Dermis blood vessel endothelial cell (primary cell): ENCODE measurements around the gene CFAP74. TPM values are rescaled to one million over a fixed set of nuclear protein-coding genes. Genes with fewer than 3 reads are reported as not detected.
"Not testable (repeated sequence)": the region's sequence is repeated elsewhere in the genome, so short reads cannot be mapped to it uniquely, and the experiment has no call there.

Experiments used
- DNase-seq: peaks from one replicate; pipeline ENCODE4 v3.0.0; 2010
- total RNA-seq: library from RNA; depleted of rRNA; stranded (reverse); fragments of >200 nt; gene quantifications from 2 replicates; pipeline ENCODE4 v1.2.3, GENCODE V29; 2014

Gene CFAP74
- total RNA-seq, 1 donor from 2014 or later, result not detected

- no peak for DNase-seq
Observed at GRCh38 chr1:1984560-1985070, 19.0 kb downstream of the CFAP74 start.

DNA sequence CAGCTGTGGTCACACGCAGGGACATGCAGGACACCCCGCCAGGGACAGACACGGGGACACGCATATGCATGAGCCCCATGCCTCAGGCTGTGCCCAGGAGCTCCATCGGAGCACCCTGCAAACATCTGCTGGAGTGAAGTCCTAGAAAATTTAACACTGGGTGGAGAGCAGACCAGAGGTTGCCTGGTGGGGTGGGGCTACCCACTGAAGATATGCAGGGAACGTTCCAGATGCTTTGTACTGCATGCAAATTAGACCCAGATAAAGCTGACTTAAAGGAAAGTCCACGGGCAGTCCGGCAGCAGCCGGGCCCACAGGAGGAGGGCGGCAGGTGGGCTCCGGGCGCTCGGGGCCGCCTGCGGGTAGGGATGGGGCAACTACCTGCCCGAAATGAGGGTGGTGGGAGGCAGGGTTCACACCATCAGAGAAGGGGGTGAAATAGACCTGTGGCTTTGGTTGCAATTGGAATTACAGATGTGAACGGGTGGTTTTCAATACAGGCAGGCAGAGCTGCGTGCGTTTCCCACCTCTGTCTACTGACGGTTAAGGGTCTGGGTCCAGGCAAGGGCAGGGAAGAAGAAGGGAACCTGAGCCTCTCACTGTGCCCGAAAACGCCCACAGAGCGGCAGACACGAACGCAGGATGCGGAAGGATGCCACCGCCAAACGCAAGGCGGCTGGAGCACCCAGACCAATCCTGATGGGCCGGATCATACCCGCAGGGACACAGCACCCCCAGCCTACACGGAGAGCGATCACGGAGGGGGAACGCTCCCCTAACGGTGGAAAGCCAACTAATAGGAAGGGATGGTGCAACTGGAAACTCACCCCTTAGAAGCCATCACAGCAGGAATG, 21.0 kb downstream of the CFAP74 start:
- DNase-seq, result no peak

- DNase-seq, result not testable (repeated sequence)
Observed at GRCh38 chr1:1981631-1982327, 21.8 kb downstream of the CFAP74 start.

DNA sequence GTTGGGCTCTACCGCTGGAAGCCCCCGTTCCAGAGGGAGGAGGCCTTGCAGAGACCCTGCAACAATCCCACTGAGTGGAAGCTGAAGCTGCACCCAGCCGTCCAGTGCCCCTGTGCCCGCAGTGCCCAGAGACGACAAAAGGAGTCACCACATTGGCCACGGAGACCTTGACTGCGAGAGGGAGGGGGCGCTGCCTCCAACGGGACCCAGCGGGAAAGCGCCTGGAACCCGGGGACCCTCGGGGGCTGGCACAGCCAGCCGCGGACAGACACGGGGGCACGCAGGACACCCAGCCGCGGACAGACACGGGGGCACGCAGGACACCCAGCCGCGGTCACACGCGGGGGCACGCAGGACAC, 22.5 kb downstream of the CFAP74 start:
- no peak for DNase-seq

- DNase-seq, result no peak
Observed at GRCh38 chr1:1980467-1981141, 23.0 kb downstream of the CFAP74 start.

DNA sequence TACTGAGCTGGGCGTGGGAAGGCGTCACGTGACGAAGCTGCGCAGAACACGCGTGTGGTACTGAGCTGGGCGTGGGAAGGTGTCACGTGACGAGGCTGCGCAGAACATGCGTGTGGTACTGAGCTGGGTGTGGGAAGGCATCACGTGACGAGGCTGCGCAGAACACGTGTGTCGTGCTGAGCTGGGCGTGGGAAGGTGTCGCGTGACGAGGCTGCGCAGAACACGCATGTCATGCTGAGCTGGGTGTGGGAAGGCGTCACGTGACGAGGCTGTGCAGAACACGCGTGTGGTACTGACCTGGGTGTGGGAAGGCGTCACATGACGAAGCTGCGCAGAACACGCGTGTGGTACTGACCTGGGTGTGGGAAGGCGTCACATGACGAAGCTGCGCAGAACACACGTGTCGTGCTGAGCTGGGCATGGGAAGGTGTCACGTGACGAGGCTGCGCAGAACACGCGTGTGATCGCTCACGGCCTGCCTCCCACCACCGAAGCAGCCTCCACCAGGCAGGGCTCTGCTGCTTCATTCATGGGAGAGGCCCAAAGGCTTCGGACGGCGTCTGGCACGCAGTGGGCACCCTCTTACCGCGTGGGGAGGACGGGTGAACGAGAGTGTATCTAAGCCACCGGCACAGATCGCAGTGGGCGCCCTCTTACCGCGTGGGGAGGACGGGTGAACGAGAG, 24.0 kb downstream of the CFAP74 start:
- DNase-seq, result no peak

- DNase-seq, result not testable (repeated sequence)
Observed at GRCh38 chr1:1978690-1979481, 24.7 kb downstream of the CFAP74 start.

DNA sequence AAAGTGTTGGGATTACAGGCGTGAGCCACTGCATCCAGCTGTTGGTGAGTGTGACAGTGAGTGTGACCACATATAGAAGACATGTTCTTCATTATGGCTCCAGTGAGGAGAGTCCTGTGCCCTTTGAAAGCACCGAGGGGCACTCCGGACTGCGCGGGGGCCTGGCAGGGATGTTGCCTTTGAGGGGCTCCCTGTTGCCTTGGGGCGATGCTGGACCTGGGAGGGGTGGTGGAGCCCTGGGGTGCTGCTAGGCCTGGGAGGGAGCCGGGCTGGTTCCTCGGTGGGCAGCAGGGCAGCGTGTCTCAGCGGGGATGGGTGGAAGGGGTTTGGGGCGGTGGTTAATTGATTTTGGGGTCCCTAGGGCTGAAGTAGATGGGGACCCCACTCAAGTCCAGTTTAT, 25.5 kb downstream of the CFAP74 start:
- no peak for DNase-seq

- no peak for DNase-seq
Observed at GRCh38 chr1:1976031-1976430, 27.6 kb downstream of the CFAP74 start.

DNA sequence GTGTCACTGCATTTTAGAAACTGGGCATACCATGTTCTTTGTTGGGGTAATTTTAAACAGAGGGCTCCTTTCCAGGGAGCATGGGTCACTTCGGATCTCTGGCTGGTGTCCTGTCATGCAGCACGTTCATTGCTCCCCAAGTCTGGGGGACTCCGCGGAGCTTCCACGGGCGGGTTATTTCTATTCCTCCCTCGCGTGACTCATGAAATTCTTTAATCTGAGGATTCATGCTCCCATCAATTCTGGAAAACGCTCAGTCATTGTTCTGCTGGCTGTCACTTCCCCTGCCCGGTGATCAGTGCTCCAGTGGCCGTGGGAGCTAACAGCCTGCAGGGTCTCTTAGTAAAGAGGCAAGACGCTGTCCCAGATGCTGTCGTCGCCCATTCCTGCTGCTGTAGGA, 28.1 kb downstream of the CFAP74 start:
- no peak for DNase-seq

GRCh38 chr1:1974834-1975233, 28.8 kb downstream of the CFAP74 start:
- no peak for DNase-seq

DNA sequence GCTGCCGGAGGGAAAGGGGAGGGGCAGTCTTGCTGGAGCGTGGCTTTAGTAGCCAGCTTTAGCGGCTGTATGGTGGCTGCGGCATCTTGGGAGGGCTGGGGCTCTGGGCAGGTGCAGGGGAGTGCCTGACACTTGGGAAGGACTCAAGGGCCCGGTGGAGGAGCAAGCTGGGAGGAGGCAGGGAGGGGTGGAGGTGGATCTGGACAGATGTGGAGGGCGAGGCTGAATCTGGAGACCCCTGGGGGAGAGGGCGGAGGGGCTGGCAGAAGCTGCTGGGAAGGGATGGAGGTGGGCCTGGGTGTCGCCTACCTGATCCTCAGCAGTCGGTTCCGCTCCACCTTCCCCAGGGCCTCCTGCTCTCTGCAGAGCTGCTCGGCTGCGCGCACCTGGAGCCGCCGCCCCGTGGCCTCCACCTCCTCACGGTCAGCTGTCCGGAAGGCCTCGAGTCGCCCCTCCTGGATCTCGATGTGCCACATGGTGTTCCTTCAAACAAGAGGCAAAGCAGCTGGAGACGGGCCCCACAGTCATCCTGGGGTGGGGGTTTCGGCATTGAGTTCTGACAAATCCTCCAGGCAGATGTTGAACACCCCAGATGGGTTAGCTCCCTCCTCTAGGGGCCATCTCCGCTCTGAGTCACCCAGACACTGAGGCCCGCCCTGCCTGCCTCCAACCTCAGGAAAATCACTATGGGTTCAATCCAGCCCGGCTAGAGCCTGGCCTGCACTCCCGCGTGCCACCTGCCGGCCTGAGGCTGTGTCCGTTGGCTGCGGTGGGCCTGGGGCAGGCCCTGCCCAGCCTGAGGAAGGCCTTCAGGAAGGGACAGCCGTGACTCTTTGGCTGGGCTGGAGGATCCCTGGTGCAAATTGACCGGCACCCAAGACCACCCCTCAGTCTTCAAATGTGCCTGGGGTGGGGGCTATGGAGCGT, 29.6 kb downstream of the CFAP74 start:
- DNase-seq, result no peak

DNA sequence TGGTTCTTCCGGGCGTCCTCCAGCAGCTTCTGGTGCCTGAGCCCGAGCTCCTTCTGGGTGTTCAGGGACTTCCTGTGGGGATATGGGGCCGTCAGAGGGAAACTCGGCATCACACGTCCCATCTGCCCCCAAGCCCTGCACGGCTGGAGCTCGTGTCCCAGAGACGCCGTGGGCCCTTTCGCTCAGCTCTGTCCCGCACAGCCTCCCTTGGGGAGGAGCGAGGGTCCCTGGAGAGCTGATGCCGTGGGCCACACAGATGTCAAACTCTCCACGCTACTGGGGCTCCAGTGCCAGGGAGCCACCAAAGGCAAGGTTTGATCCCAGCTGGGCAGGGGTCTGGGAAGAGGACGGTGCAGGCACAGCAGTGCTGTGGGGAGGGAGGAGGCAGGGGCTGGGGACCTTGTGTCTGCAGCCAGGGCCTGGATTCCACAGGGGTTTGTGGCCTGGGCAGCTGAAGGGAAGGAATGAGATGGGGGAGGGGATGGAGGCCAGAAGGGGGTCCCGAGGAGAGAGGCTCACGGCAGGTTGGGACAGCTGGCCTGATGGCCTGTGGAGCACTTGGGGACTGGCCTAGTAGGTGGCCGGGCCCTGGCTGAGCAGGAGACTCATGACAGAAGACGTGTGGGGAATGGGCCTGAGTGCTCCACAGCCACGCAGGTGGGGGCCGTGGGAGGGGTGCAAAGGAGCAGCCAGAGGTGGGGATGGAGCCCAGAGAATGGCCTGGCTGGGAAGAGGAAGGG, 30.4 kb downstream of the CFAP74 start:
- DNase-seq, result no peak

DNA sequence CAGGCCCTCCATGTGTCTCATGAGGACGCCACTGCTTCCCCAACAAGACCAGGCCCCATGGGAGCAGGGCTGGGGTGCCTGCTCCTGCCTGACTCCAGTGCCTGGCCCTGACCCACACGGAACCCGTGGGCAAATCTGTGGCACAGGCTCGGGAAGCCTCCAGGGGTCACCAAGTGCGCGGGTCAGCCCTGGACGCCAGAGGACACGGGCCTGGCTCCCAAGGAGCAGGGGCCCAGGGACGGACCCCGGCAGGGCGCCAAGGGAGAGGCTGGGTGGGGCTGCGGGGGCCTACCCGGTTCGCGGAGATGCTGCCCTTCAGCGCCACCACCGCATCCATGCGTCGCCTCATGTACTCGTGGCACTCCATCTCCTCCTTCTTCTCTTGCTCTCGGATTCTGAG, 31.9 kb downstream of the CFAP74 start:
- no peak for DNase-seq

GRCh38 chr1:1971017-1971416, 32.6 kb downstream of the CFAP74 start:
- DNase-seq, result no peak

- DNase-seq, result no peak
Observed at GRCh38 chr1:1969953-1970716, 33.5 kb downstream of the CFAP74 start.

GRCh38 chr1:1969505-1969900, 34.1 kb downstream of the CFAP74 start:
- DNase-seq, result no peak

GRCh38 chr1:1968767-1969504, 34.6 kb downstream of the CFAP74 start:
- no peak for DNase-seq

DNA sequence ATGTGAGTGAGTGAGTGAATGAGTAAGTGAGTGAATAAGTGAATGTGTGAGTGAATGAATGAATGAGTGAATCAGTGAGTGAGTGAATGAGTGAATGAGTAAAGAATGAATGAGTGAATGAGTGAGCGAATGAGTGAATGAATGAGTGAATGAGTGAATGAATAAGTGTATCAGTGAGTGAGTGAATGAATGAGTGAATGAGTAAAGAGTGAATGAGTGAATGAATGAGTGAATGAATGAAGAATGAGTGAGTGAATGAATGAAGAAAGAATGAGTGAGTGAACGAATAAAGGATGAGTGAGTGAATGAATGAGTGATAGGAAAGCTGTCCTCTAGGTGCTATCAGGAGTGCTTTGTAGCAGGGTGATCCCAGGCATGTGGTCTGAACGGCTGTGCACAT, 35.7 kb downstream of the CFAP74 start:
- DNase-seq, result no peak
